Stomach (tissue), 9 donors: Measurements from ENCODE around the gene TTLL11. TPM values are rescaled to one million over a fixed set of nuclear protein-coding genes. Genes with fewer than 3 reads are reported as not detected.

Source experiments
- DNase-seq, 2 donors: peaks; one replicate each; pipeline versions ENCODE4 v3.0.0 to v3.0.0-alpha.2; 2013 to 2019
- H3K27ac ChIP-seq, 5 donors: fragments of 200-600 bp in 4 of 5; sonication (generic) in 4 of 5; one replicate each; pipeline ENCODE4 v1.5.1; 2013 to 2019; ENCODE audit warnings: mild to moderate bottlenecking in 1 of 5, moderate library complexity in 1 of 5
- H3K27me3 ChIP-seq, 3 donors: fragments of 200-600 bp; sonication (generic); one replicate each; pipeline ENCODE4 v1.5.1; 2017 to 2019; ENCODE audit warnings: mixed run types in 1 of 3
- H3K36me3 ChIP-seq, 4 donors: fragments of 200-600 bp; sonication (generic); 1 replicate in 3 of 4; 2 replicates in 1 of 4; pipeline ENCODE4 v1.5.1; 2016 to 2019
- H3K4me1 ChIP-seq, 4 donors: fragments of 200-600 bp; sonication (generic); one replicate each; pipeline ENCODE4 v1.5.1; 2016 to 2019
- H3K4me3 ChIP-seq, 4 donors: fragments of 200-600 bp; sonication (generic) in 3 of 4; one replicate each; pipeline ENCODE4 v1.5.1; 2016 to 2019; ENCODE audit warnings: mild to moderate bottlenecking in 1 of 4
- H3K9me3 ChIP-seq, 4 donors: fragments of 200-600 bp; sonication (generic); one replicate each; pipeline ENCODE4 v1.5.1; 2016 to 2019
- CTCF ChIP-seq, 7 experiments: fragments of 450-650 bp in 4 of 7; fragments of 200-600 bp in 3 of 7; sonication (generic) in 3 of 7; IDR thresholded peaks; one replicate each; pipeline ENCODE4 v1.5.1; 2016 to 2019; ENCODE audit warnings: antibody characterized with exemption in 7 of 7, control low read depth in 2 of 7, mild to moderate bottlenecking in 1 of 7
- EP300 ChIP-seq: sonication (generic); formaldehyde crosslinking; IDR thresholded peaks from one replicate; pipeline ENCODE4 v1.6.1; 2017; ENCODE audit warnings: antibody characterized with exemption
- POLR2A ChIP-seq, 4 donors: fragments of 450-650 bp; IDR thresholded peaks; one replicate each; pipeline ENCODE4 v1.6.1; 2016; ENCODE audit warnings: antibody characterized with exemption in 4 of 4, control low read depth in 2 of 4, mild to moderate bottlenecking in 1 of 4, moderate library complexity in 1 of 4
- POLR2AphosphoS5 ChIP-seq, 3 donors: sonication (generic); formaldehyde crosslinking; IDR thresholded peaks; one replicate each; pipeline ENCODE4 v1.6.1; 2016; ENCODE audit warnings: antibody characterized with exemption in 3 of 3
- WGBS, 5 donors: extraction: QIAGEN DNeasy Blood & Tissue Kit in 3 of 5; methylation state at CpG; one replicate each; pipeline versions ENCODE4 v1.1.5 to v1.1.7; 2013 to 2018; 5-methylcytosine and 5-hydroxymethylcytosine counted together
- intact Hi-C: fragments of 100-400 bp; cut with DNase I; formaldehyde crosslinking; loops from one replicate; pipeline ENCODE4 v1.15.1; 2023; ENCODE audit warnings: low total_unique reads
- polyA plus RNA-seq, 3 donors: library from polyadenylated mRNA; stranded (reverse); fragments of 200-250 nt; gene quantifications; one replicate each; pipeline ENCODE4 v1.2.3, GENCODE V29; 2013
- total RNA-seq, 5 donors: library from RNA; depleted of rRNA; stranded (reverse); fragments of >200 nt; gene quantifications; one replicate each; pipeline versions ENCODE4 v1.1.0 to v1.2.3, GENCODE V29; 2014 to 2016
- donor health status: healthy with polysubstance abuse.
- donor health status: Bipolar disorder and iron deficiency.
- donor health status: healthy.

TTLL11 gene
- total and polyA plus RNA-seq, 8 donors, result 3.6 to 18.2 (median 9.4) TPM

DNA sequence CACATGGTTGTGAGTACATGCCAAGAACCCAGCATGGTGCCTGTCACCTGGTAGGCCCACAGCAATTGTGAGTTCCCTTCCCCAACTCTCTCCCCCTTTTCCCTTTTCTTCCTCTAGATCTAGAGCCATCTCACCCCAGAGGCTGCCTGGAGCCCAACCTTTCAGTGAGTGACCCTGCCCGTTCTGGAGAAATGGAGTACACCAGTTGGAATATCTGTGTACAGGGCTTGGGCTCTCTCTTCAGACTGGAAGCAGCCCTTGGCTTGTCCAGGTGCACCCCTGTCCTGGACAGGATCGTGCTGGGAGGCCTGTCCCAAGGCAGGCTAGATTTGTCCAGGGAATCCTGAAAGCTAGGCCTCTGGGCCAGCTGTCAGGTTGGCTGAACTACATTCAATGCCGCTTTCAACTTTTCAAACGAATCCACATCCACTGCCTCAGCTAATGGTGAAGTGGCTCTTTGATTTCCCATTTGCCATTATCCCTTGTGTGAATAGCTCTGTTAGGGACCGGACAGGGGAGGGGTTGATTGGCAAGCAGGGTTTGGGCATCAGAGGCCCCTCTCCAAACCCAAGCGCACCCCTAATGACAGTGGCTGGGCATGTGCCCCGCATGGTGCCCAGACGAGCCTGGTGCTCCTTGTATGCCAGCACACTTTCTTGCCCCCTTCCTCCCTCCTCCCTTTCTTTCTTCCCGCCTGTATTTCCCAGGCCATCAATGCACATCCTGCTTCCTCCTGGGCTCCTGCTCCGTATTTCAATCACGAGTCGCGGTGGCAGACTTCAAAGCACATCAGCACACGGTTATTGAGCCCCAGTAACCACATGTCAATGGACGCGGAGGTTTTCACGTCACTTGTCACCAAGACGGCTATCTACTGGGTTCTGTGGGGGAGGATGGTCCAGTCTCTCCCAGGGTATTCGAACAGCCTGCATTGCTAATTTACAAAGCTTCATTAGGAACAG, 230.5 kb downstream of the TTLL11 start:
- TF ChIP-seq POLR2A (IDR thresholded peaks at IDR 0.05), result no peak
- no peak for TF ChIP-seq POLR2AphosphoS5 (IDR thresholded peaks at IDR 0.05)
- no peak for TF ChIP-seq CTCF (IDR thresholded peaks at IDR 0.05)
- no peak for TF ChIP-seq EP300
- DNase-seq, result no peak
- Histone ChIP-seq H3K36me3 (peaks cover 0 to 1% (median 0%) of the 10 kb centered on the region in 4 donors), H3K4me1 (peaks cover 0 to 7% (median 3%) of the 10 kb centered on the region in 4 donors), H3K4me3 (no peak overlapping the region), H3K27ac (no peak overlapping the region), H3K9me3 (no peaks in the 10 kb centered on the region), H3K27me3 (no peaks in the 10 kb centered on the region)
- WGBS, 5 donors, result 89 to 94% (median 93%) methylated on average over 19 of the region's 19 CpGs
- intact Hi-C loops, result no loop called here

DNA sequence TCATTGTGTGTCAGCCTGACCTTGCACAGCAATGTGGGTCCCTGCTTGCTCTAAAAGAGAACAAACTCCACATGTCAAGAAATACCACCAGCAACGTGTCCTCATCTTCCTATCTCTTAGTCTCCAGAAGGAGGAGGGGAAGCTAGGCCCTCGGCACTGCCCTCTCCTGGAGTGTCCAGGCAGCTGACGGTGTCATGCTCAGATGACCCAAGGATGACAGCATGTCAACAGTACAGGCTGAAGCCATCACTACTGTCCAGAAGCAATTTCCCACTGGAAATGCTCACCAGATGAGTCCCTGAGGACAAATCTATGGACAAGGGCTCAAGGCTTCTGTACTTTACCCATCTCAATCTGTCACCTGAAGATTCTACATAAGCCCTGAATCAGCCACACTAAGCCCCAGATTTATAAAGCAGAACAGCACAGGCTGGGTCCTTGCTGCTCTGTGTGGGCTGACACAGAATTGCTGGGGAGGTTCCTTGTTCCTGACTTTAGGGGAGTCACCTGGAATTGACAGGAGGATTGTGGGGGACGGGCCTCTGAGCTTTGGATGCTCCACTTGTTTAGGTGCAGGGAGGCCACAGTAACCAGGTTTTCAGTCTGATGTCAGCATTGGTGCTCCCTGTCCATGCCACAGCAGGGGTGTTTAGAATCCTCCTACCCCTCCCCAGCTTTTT, 231.5 kb downstream of the TTLL11 start:
- 56 to 79% (median 68%) methylated on average over 4 of the region's 4 CpGs for WGBS, 5 donors
- intact Hi-C loops, result no loop called here
- Histone ChIP-seq H3K27ac (no peak overlapping the region), H3K36me3 (no peaks in the 10 kb centered on the region), H3K27me3 (no peaks in the 10 kb centered on the region), H3K4me1 (peaks cover 0 to 7% (median 3%) of the 10 kb centered on the region in 4 donors), H3K4me3 (no peak overlapping the region), H3K9me3 (no peaks in the 10 kb centered on the region)
- TF ChIP-seq CTCF (IDR thresholded peaks at IDR 0.05), result peak in 3 of 7 experiments; percentile 26 to 40 (median 32)
- no peak for TF ChIP-seq EP300
- no peak for TF ChIP-seq POLR2AphosphoS5 (IDR thresholded peaks at IDR 0.05)
- peak in 1 of 2 donors; percentile 35 for DNase-seq

GRCh38 chr9:121860744-121861143, 232.4 kb downstream of the TTLL11 start:
- Histone ChIP-seq H3K9me3 (no peaks in the 10 kb centered on the region), H3K4me3 (no peak overlapping the region), H3K4me1 (peaks cover 0 to 7% (median 3%) of the 10 kb centered on the region in 4 donors), H3K36me3 (no peaks in the 10 kb centered on the region), H3K27me3 (no peaks in the 10 kb centered on the region), H3K27ac (no peak overlapping the region)
- no peak for DNase-seq
- 32 to 61% (median 45%) methylated on average over 2 of the region's 2 CpGs for WGBS, 5 donors
- intact Hi-C loops, result no loop called here
- no peak for TF ChIP-seq CTCF (IDR thresholded peaks at IDR 0.05)
- TF ChIP-seq POLR2AphosphoS5 (IDR thresholded peaks at IDR 0.05), result no peak
- TF ChIP-seq EP300, result no peak

DNA sequence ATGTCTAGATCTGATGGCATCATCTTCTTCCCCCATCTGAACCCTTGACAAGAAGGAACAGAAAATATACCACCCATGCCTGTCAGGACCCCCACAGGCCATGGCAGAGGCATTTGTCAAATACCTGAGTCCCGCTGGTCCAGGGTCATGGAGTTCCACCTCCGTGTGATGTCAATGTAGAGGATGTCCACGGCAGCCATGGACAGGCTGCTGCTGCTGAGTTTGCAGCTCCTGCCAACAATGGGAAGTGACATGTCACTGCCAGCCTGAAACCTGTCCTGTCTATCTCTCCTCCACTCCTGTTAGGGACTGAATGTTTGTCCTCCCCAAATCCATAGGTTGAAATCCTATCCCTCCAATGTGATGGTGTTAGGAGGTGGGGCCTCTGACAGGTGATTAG, 232.9 kb downstream of the TTLL11 start:
- WGBS, 5 donors, result 87 to 100% (median 91%) methylated on average over 3 of the region's 3 CpGs
- Histone ChIP-seq H3K27ac (no peak overlapping the region), H3K9me3 (no peaks in the 10 kb centered on the region), H3K27me3 (no peaks in the 10 kb centered on the region), H3K36me3 (no peaks in the 10 kb centered on the region), H3K4me3 (no peak overlapping the region), H3K4me1 (peaks cover 0 to 7% (median 3%) of the 10 kb centered on the region in 4 donors)
- no peak for DNase-seq
- TF ChIP-seq POLR2A (IDR thresholded peaks at IDR 0.05), result no peak
- TF ChIP-seq EP300, result no peak
- TF ChIP-seq POLR2AphosphoS5 (IDR thresholded peaks at IDR 0.05), result no peak
- TF ChIP-seq CTCF (IDR thresholded peaks at IDR 0.05), result no peak
- intact Hi-C loops, result no loop called here
